ENCODE measurements around the gene SYCE3.
A peak's percentile ranks its signal among the peaks of the same experiment; 100 is the strongest.

Gene SYCE3

GRCh38 chr22:50531546-50531961, 31.2 kb downstream of the SYCE3 start:
- no peak for DNase-seq (ENCODE audit: low read depth)

GRCh38 chr22:50530877-50531545, 31.7 kb downstream of the SYCE3 start:
- DNase-seq (ENCODE audit: low read depth): no peak

GRCh38 chr22:50530580-50530876, 32.2 kb downstream of the SYCE3 start:
- DNase-seq (ENCODE audit: low read depth): no peak

- no peak for DNase-seq (ENCODE audit: low read depth)
Observed at GRCh38 chr22:50529897-50530579, 32.7 kb downstream of the SYCE3 start, which contains the start of gene TYMP. Gene TYMP, minus strand, starts transcription at chr22:50530012. Its CDS starts 303 bp downstream, at chr22:50529709.

GRCh38 chr22:50529416-50529896, 33.3 kb downstream of the SYCE3 start:
- no peak for DNase-seq (ENCODE audit: low read depth)

- DNase-seq (ENCODE audit: low read depth): no peak
Observed at GRCh38 chr22:50528682-50529415, 33.9 kb downstream of the SYCE3 start.

- DNase-seq (ENCODE audit: low read depth): no peak
Observed at GRCh38 chr22:50527921-50528681, 34.6 kb downstream of the SYCE3 start.

- no peak for DNase-seq (ENCODE audit: low read depth)
Observed at GRCh38 chr22:50526834-50527801, 35.6 kb downstream of the SYCE3 start.

- DNase-seq (ENCODE audit: low read depth): no peak
Observed at GRCh38 chr22:50526108-50526833, 36.4 kb downstream of the SYCE3 start.

- DNase-seq (ENCODE audit: low read depth): no peak
Observed at GRCh38 chr22:50525858-50526107, 36.9 kb downstream of the SYCE3 start.

- peak; percentile 66 for DNase-seq (ENCODE audit: low read depth)
Observed at GRCh38 chr22:50525104-50525857, 37.4 kb downstream of the SYCE3 start, which contains the start of gene SCO2. Gene SCO2, minus strand, starts transcription at chr22:50525598. Its CDS starts 1,187 bp downstream, at chr22:50524411.

GRCh38 chr22:50524676-50525103, 38.0 kb downstream of the SYCE3 start:
- DNase-seq (ENCODE audit: low read depth): no peak

GRCh38 chr22:50523806-50524675, 38.7 kb downstream of the SYCE3 start:
- DNase-seq (ENCODE audit: low read depth): no peak

- no peak for DNase-seq (ENCODE audit: low read depth)
Observed at GRCh38 chr22:50523458-50523805, 39.3 kb downstream of the SYCE3 start.

GRCh38 chr22:50522806-50523438, 39.8 kb downstream of the SYCE3 start:
- no peak for DNase-seq (ENCODE audit: low read depth)

- DNase-seq (ENCODE audit: low read depth): no peak
Observed at GRCh38 chr22:50522208-50522805, 40.4 kb downstream of the SYCE3 start.

GRCh38 chr22:50521710-50522109, 41.0 kb downstream of the SYCE3 start:
- DNase-seq (ENCODE audit: low read depth): no peak

Measured in GM04503 (cell line).